ENCODE measurements around the gene SP140L.
A peak's percentile ranks its signal among the peaks of the same experiment; 100 is the strongest.

SP140L gene

GRCh38 chr2:230416061-230416721, 89.2 kb downstream of the SP140L start, which contains the start of gene SP100:
TSS of gene SP100 (plus strand) at chr2:230416201. CDS start at chr2:230416297, 96 bp downstream.
- peaks cover 59 to 81% of the 10 kb centered on the region in 2 experiments for H3K4me1 ChIP-seq (ENCODE audit: control insufficient read depth in 1 of 2, insufficient read depth in 1 of 2, low read depth in 1 of 2, low read length in 1 of 2)
- H3K36me3 ChIP-seq, result no peaks in the 10 kb centered on the region
- no peaks in the 10 kb centered on the region for H3K27me3 ChIP-seq
- peak within 1 kb of the TSS; percentile 93 for H3K27ac ChIP-seq
- no peaks in the 10 kb centered on the region for H3K9me3 ChIP-seq
- TF ChIP-seq, protein P1, sequence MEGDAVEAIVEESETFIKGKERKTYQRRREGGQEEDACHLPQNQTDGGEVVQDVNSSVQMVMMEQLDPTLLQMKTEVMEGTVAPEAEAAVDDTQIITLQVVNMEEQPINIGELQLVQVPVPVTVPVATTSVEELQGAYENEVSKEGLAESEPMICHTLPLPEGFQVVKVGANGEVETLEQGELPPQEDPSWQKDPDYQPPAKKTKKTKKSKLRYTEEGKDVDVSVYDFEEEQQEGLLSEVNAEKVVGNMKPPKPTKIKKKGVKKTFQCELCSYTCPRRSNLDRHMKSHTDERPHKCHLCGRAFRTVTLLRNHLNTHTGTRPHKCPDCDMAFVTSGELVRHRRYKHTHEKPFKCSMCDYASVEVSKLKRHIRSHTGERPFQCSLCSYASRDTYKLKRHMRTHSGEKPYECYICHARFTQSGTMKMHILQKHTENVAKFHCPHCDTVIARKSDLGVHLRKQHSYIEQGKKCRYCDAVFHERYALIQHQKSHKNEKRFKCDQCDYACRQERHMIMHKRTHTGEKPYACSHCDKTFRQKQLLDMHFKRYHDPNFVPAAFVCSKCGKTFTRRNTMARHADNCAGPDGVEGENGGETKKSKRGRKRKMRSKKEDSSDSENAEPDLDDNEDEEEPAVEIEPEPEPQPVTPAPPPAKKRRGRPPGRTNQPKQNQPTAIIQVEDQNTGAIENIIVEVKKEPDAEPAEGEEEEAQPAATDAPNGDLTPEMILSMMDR (IDR thresholded peaks at IDR 0.05), result peak; percentile 30
- H3K4me3 ChIP-seq (ENCODE audit: low read depth in 1 of 2, low read length in 1 of 2), result peak within 1 kb of the TSS; percentile 73 to 92

DNA sequence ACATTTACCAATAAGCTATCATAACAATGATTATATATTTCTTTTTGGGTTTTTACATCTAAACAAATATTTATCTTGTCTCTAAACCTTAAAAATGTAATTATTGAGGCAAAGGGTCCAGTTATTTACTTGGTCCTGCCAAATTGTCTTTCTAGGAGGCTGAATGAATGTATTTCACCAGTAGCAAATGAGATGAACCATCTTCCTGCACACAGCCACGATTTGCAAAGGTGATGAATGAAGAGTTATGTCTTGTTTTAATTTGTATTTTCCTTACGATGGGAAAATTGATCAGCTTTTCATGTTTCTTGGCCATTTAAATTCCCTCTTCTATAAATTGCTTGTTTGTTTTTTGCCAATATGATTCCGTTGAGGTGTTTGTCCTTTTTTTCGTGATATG, 90.4 kb downstream of the SP140L start:
- peaks cover 62 to 79% of the 10 kb centered on the region in 2 experiments for H3K4me1 ChIP-seq (ENCODE audit: control insufficient read depth in 1 of 2, insufficient read depth in 1 of 2, low read depth in 1 of 2, low read length in 1 of 2)
- H3K27me3 ChIP-seq, result no peaks in the 10 kb centered on the region
- H3K4me3 ChIP-seq (ENCODE audit: low read depth in 1 of 2, low read length in 1 of 2), result peak overlapping the region; percentile 73 to 92
- H3K9me3 ChIP-seq, result no peaks in the 10 kb centered on the region
- H3K36me3 ChIP-seq, result peaks cover 2% of the 10 kb centered on the region
- TF ChIP-seq, protein P1 (IDR thresholded peaks at IDR 0.05), result no peak
- H3K27ac ChIP-seq, result peak overlapping the region; percentile 93

- no peaks in the 10 kb centered on the region for H3K27me3 ChIP-seq
- peaks cover 8% of the 10 kb centered on the region for H3K36me3 ChIP-seq
- H3K4me3 ChIP-seq (ENCODE audit: low read depth in 1 of 2, low read length in 1 of 2), result peak overlapping the region; percentile 73 to 92
- H3K4me1 ChIP-seq (ENCODE audit: control insufficient read depth in 1 of 2, insufficient read depth in 1 of 2, low read depth in 1 of 2, low read length in 1 of 2), result peaks cover 67 to 71% of the 10 kb centered on the region in 2 experiments
- no peaks in the 10 kb centered on the region for H3K9me3 ChIP-seq
- H3K27ac ChIP-seq, result peak overlapping the region; percentile 93
- TF ChIP-seq, protein P1 (IDR thresholded peaks at IDR 0.05), result no peak
These were observed 91.5 kb downstream of the SP140L start for GRCh38 chr2:230418341-230419016.

- H3K36me3 ChIP-seq, result peaks cover 8% of the 10 kb centered on the region
- peak overlapping the region; percentile 93 for H3K27ac ChIP-seq
- no peaks in the 10 kb centered on the region for H3K27me3 ChIP-seq
- peak overlapping the region in 1 of 2 experiments; percentile 92 for H3K4me3 ChIP-seq (ENCODE audit: low read depth in 1 of 2, low read length in 1 of 2)
- peaks cover 73 to 74% of the 10 kb centered on the region in 2 experiments for H3K4me1 ChIP-seq (ENCODE audit: control insufficient read depth in 1 of 2, insufficient read depth in 1 of 2, low read depth in 1 of 2, low read length in 1 of 2)
- no peaks in the 10 kb centered on the region for H3K9me3 ChIP-seq
- TF ChIP-seq, protein P1 (IDR thresholded peaks at IDR 0.05), result no peak
These were observed 92.2 kb downstream of the SP140L start for GRCh38 chr2:230419181-230419580.

GRCh38 chr2:230422149-230422548, 95.2 kb downstream of the SP140L start:
- TF ChIP-seq, protein P1 (IDR thresholded peaks at IDR 0.05), result no peak
- H3K27ac ChIP-seq, result peak overlapping the region; percentile 21
- no peak overlapping the region for H3K4me3 ChIP-seq (ENCODE audit: low read depth in 1 of 2, low read length in 1 of 2)
- peaks cover 79 to 95% of the 10 kb centered on the region in 2 experiments for H3K4me1 ChIP-seq (ENCODE audit: control insufficient read depth in 1 of 2, insufficient read depth in 1 of 2, low read depth in 1 of 2, low read length in 1 of 2)
- peaks cover 9% of the 10 kb centered on the region for H3K36me3 ChIP-seq
- H3K9me3 ChIP-seq, result no peaks in the 10 kb centered on the region
- no peaks in the 10 kb centered on the region for H3K27me3 ChIP-seq
